Kidney epithelial cell (primary cell): Measurements from ENCODE around the gene MYADML2. TPM values are rescaled to one million over a fixed set of nuclear protein-coding genes. Genes with fewer than 3 reads are reported as not detected.

Experiments used
- DNase-seq: peaks from one replicate; pipeline ENCODE4 v3.0.0-alpha.2; 2010; ENCODE audit warnings: low read depth
- H3K27me3 ChIP-seq: 2 replicates; pipeline ENCODE4 v1.6.0; 2011; ENCODE audit warnings: low read length; ENCODE audit not compliant: control insufficient read depth, insufficient read depth
- H3K36me3 ChIP-seq: 2 replicates; pipeline ENCODE4 v1.5.1; 2011; ENCODE audit warnings: low read length; ENCODE audit not compliant: control insufficient read depth, insufficient read depth
- H3K4me3 ChIP-seq: 2 replicates; pipeline ENCODE4 v1.5.1; 2011; ENCODE audit warnings: low read depth, mild to moderate bottlenecking, control low read depth, low read length
- total RNA-seq: library from RNA; depleted of rRNA; stranded (reverse); fragments of >200 nt; gene quantifications from 2 replicates; pipeline ENCODE4 v1.2.3, GENCODE V29; 2015
- TF ChIP-seq, protein P1 (sequence below): IDR thresholded peaks from 2 replicates; pipeline ENCODE4 v1.5.1; 2011; ENCODE audit warnings: mild to moderate bottlenecking, moderate library complexity, low read length, control low read depth, inconsistent platforms; ENCODE audit not compliant: insufficient read depth, poor library complexity, severe bottlenecking

Gene MYADML2
- total RNA-seq, 1 donor from 2014 or later = not detected

- Histone ChIP-seq H3K4me3 (no peak overlapping the region), H3K36me3 (peaks cover 5% of the 10 kb centered on the region), H3K27me3 (peaks cover 13% of the 10 kb centered on the region)
- no peak for DNase-seq
- TF ChIP-seq, protein P1, sequence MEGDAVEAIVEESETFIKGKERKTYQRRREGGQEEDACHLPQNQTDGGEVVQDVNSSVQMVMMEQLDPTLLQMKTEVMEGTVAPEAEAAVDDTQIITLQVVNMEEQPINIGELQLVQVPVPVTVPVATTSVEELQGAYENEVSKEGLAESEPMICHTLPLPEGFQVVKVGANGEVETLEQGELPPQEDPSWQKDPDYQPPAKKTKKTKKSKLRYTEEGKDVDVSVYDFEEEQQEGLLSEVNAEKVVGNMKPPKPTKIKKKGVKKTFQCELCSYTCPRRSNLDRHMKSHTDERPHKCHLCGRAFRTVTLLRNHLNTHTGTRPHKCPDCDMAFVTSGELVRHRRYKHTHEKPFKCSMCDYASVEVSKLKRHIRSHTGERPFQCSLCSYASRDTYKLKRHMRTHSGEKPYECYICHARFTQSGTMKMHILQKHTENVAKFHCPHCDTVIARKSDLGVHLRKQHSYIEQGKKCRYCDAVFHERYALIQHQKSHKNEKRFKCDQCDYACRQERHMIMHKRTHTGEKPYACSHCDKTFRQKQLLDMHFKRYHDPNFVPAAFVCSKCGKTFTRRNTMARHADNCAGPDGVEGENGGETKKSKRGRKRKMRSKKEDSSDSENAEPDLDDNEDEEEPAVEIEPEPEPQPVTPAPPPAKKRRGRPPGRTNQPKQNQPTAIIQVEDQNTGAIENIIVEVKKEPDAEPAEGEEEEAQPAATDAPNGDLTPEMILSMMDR = no peak
Measured at GRCh38 chr17:81898029-81898866, 48.8 kb downstream of the MYADML2 start.

DNA sequence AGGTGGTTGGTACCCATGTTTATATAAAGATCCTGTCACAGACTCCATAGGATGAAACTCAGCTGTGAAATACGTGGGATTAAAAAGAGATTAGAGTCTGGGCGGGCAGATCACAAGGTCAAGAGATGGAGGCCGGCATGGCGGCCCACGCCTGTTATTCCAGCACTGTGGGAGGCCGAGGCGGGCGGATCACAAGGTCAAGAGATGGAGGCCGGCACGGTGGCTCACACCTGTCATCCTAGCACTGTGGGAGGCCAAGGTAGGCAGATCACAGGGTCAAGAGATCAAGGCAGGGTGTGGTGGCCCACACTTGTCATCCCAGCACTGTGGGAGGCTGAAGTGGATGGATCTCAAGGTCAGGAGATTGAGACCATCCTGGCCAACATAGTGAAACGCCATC, 51.6 kb downstream of the MYADML2 start:
- no peaks in the 10 kb centered on the region for H3K27me3 ChIP-seq
- no peak overlapping the region for H3K4me3 ChIP-seq
- TF ChIP-seq, protein P1 = no peak
- DNase-seq = no peak
- peaks cover 5% of the 10 kb centered on the region for H3K36me3 ChIP-seq

DNA sequence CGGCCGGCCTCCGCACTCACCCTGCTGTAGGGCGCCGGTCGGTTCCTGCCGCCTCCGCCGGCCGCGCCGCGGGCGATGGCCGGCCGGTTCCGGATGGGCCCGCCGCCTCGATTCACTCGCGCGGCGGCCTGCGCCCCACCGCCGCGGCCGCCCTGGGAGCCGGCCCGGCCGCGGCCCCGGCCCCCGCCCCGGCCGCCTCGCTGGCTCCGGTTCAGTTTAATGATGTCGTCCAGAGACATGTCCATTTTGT, 55.8 kb downstream of the MYADML2 start:
- TF ChIP-seq, protein P1 = no peak
- Histone ChIP-seq H3K4me3 (peak overlapping the region; percentile 86), H3K27me3 (no peaks in the 10 kb centered on the region), H3K36me3 (peaks cover 8% of the 10 kb centered on the region)
- no peak for DNase-seq

- TF ChIP-seq, protein P1 = no peak
- Histone ChIP-seq H3K4me3 (peak overlapping the region; percentile 86), H3K27me3 (no peaks in the 10 kb centered on the region), H3K36me3 (peaks cover 8% of the 10 kb centered on the region)
- DNase-seq = no peak
Measured at GRCh38 chr17:81890447-81891302, 56.4 kb downstream of the MYADML2 start.

Other genes with a start within 250 kb of the MYADML2 start
- 66.1 and 70.5 TPM in 2 replicates for gene MRPL12, start 243.9 kb downstream of the MYADML2 start, total RNA-seq
- 23.7 and 27.8 TPM in 2 replicates for gene SLC25A10, start 234.9 kb downstream of the MYADML2 start, total RNA-seq
- gene GCGR, start 143.1 kb downstream of the MYADML2 start, total RNA-seq = not detected in 2 replicates
- gene MCRIP1, start 113.9 kb downstream of the MYADML2 start, total RNA-seq = 131 and 137 TPM in 2 replicates
- gene PPP1R27, start 112.2 kb downstream of the MYADML2 start, total RNA-seq = 0.38 TPM in 1 of 2 replicates, not detected in the other
- 870 and 1,165 TPM in 2 replicates for gene P4HB, start 86.7 kb downstream of the MYADML2 start, total RNA-seq
- 243 and 355 TPM in 2 replicates for gene ARHGDIA, start 75.9 kb downstream of the MYADML2 start, total RNA-seq
- 143 and 151 TPM in 2 replicates for gene ALYREF, start 55.6 kb downstream of the MYADML2 start, total RNA-seq
- gene ANAPC11, start 55.5 kb downstream of the MYADML2 start, total RNA-seq = 205 and 232 TPM in 2 replicates
- 1.2 and 1.9 TPM in 2 replicates for gene NPB, start 45.0 kb downstream of the MYADML2 start, total RNA-seq
- gene PCYT2, start 35.8 kb downstream of the MYADML2 start, total RNA-seq = 30.4 and 41.1 TPM in 2 replicates
- 26.4 and 31.3 TPM in 2 replicates for gene SIRT7, start 29.1 kb downstream of the MYADML2 start, total RNA-seq
- 39.7 and 41.1 TPM in 2 replicates for gene MAFG, start 19.5 kb downstream of the MYADML2 start, total RNA-seq
- gene PYCR1, start 9.9 kb downstream of the MYADML2 start, total RNA-seq = 132 and 166 TPM in 2 replicates
- 0.17 TPM in 1 of 2 replicates, not detected in the other for gene NOTUM, start 14.0 kb upstream of the MYADML2 start, total RNA-seq
- gene ASPSCR1, start 30.4 kb upstream of the MYADML2 start, total RNA-seq = 19.5 and 26.8 TPM in 2 replicates
- gene CENPX, start 75.6 kb upstream of the MYADML2 start, total RNA-seq = 61.3 and 62.3 TPM in 2 replicates
- 16.1 and 22.2 TPM in 2 replicates for gene LRRC45, start 76.1 kb upstream of the MYADML2 start, total RNA-seq
- 57.4 and 64.1 TPM in 2 replicates for gene RAC3, start 84.4 kb upstream of the MYADML2 start, total RNA-seq
- 70.8 and 73.6 TPM in 2 replicates for gene DCXR, start 90.5 kb upstream of the MYADML2 start, total RNA-seq
- gene RFNG, start 104.6 kb upstream of the MYADML2 start, total RNA-seq = 72.3 and 112 TPM in 2 replicates
- gene GPS1, start 104.7 kb upstream of the MYADML2 start, total RNA-seq = 150 and 163 TPM in 2 replicates
- 147 and 177 TPM in 2 replicates for gene DUS1L, start 118.6 kb upstream of the MYADML2 start, total RNA-seq
- 202 and 249 TPM in 2 replicates for gene FASN, start 151.0 kb upstream of the MYADML2 start, total RNA-seq